Cerebellar nuclear complex (tissue), 1 donor: ENCODE measurements around the gene PMM1.
A peak's percentile ranks its signal among the peaks of the same experiment; 100 is the strongest.
"Not testable (repeated sequence)": the region's sequence is repeated elsewhere in the genome, so short reads cannot be mapped to it uniquely, and the experiment has no call there.

Experiments
- DNase-seq, 2 experiments: peaks; one replicate each; lab custom pipeline; 2025; lab: John Stamatoyannopoulos, UW

PMM1 gene

GRCh38 chr22:41563051-41563711, 26.5 kb downstream of the PMM1 start:
- DNase-seq: no peak

- no peak for DNase-seq
Observed at GRCh38 chr22:41562461-41562860, 27.2 kb downstream of the PMM1 start.

- DNase-seq: no peak
Observed at GRCh38 chr22:41561788-41562187, 27.9 kb downstream of the PMM1 start.

GRCh38 chr22:41561335-41561734, 28.3 kb downstream of the PMM1 start:
- DNase-seq: no peak

DNA sequence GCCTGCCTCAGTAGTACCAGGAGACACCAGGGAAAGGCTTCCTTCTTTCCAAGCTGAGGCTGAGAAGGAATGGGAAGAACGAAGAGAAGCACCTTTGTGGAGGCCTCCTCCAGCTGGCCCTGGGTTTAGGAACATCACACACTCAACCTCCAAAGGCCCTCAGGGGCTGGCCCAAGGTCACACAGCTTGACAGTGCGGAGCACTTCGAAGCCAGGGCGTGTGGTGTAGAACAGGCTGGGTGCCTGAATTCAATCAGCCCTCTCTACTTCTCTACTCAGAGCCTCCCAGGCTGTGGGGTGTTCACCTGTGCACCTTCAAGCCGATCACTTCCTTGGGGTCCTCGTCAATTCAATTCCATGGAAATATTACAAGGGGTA, 29.6 kb downstream of the PMM1 start:
- DNase-seq: no peak

DNA sequence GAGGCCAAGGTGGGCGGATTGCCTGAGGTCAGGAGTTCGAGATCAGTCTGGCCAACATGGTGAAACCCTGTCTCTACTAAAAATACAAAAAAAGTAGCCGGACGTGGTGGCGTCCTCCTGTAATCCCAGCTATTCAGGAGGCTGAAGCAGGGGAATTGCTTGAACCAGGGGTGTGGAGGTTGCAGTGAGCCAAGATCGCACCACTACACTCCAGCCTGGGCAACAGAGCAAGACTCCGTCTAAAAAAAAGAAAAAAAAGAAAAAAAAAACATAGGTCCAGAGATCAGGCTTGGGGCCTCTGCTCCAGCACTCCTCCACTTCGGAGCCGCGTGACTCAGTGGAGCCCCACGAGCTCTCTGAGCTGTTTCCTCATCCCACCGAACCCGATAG, 31.4 kb downstream of the PMM1 start:
- DNase-seq: not testable (repeated sequence)

DNA sequence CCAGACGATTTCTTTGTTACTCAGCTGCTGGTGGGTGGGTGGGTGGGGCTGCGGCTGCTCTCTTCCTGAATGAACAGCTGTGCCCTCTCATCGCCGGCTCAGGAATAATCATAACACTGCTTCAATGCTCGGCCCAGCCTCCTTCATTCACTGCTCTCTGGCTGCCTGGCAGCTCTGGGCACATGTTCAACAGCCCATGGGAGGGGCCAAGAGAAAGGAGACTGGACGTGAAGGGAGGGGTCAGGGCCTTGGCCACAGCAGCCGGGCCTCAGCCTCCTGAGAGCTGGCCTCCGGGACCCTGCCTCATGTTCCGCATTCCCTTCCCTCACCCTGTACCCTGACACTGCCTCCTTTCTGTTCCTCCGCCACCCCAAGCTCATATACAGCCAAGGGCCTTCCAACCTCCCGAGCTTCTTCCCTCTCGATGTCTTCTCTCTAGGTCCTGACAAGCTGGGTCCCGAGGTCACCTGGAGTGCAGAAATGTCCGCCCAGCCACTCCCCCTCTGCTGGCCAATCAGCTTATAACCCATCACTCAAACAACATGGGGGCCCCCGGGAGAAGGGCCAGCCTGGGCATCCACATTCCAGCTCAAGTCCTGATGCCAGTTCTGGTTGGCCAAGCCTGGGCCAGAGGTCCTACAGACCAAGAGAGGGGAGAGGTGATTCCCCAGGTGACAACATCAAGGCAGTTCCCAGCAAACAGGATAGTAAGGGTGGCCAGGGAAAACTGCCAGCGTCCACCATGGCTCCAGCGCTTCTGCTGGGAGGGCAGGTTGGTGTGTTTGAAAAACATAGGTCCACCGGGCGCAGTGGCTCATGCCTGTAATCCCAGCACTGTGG, 32.0 kb downstream of the PMM1 start:
- DNase-seq: no peak

GRCh38 chr22:41556561-41556960, 33.1 kb downstream of the PMM1 start:
- no peak for DNase-seq

GRCh38 chr22:41555325-41555982, 34.2 kb downstream of the PMM1 start:
- DNase-seq: no peak

GRCh38 chr22:41551877-41552582, 37.6 kb downstream of the PMM1 start:
- peak in 1 of 2 experiments; percentile 73 for DNase-seq

GRCh38 chr22:41550952-41551491, 38.6 kb downstream of the PMM1 start:
- DNase-seq: no peak

DNA sequence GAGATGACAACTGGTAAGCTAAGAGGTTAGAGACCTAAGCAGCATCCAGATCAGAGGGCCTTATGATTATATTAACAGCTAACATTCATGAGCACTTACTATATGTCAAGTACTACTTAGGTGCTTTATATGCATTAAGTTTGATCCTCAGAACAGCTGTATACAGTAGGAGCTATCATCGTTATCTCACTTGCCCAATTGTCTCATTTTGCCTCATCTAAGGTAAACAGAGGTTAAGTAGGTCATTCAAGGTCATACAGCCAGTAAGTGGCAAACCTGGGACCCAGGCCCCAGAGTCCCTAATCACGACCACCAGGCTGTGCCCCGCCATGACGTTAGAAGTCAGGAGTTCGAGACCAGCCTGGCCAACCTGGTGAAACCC, 40.8 kb downstream of the PMM1 start:
- no peak for DNase-seq

- DNase-seq: no peak
Observed at GRCh38 chr22:41544671-41545476, 44.8 kb downstream of the PMM1 start.

GRCh38 chr22:41543854-41544670, 45.6 kb downstream of the PMM1 start, which contains the start of gene POLR3H:
Gene POLR3H (minus strand): TSS chr22:41544470. CDS start chr22:41544101, 369 bp downstream.
- DNase-seq: peak; percentile 97

GRCh38 chr22:41542224-41542623, 47.4 kb downstream of the PMM1 start:
- DNase-seq: no peak

- DNase-seq: no peak
Observed at GRCh38 chr22:41541484-41541883, 48.2 kb downstream of the PMM1 start.

- no peak for DNase-seq
Observed at GRCh38 chr22:41540365-41540764, 49.3 kb downstream of the PMM1 start.

- DNase-seq: no peak
Observed at GRCh38 chr22:41540006-41540315, 49.7 kb downstream of the PMM1 start.

DNA sequence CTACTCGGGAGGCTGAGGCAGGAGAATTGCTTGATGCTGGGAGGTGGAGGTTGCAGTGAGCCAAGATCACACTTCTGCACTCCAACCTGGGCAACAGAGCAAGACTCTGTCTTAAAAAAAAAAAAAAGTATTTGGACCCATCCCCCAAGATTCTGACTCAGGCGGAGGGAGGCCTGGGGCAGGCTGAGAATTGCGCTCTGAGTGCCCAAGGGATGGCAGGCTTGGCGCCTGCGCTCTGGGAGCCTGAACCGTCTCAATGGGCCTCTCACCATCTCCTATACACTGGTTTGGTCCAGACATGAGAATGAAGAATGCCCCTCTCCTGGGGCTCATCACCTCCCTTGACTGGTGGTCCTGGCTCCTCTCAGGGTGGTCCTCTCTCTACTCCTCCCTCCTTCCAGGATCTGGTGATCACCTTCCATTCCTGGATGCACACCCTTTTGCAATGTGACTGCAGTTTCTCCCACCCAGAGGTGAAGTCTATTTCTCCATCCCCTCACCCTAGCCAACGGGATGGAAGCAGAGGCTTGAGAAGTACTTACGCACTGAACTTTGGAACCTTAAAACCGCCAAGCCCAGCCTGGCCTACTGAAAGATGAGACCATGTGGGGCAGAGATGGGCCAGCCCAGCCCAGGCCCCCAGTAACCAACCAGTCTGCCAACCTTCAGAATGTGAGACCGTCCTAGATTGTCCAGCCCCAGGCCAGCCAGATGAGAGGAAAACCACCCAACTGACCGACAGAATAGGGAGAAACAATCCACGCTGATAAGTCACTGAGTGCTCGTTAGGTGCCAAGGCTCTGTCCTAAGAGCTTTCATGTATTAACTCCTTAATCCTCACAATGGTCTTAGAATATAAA, 50.3 kb downstream of the PMM1 start:
- DNase-seq: no peak
